HG02870 (cell line): ENCODE data around the gene PCYT1A.
"Not testable (repeated sequence)": the region's sequence is repeated elsewhere in the genome, so short reads cannot be mapped to it uniquely, and the experiment has no call there.

Experiments used
- ATAC-seq: cut with Tn5 transposase; IDR thresholded peaks from one replicate; pipeline ENCODE4 v1.9.1; 2021; ENCODE audit warnings: mild to moderate bottlenecking, moderate library complexity; ENCODE audit not compliant: unreplicated experiment

Gene PCYT1A

DNA sequence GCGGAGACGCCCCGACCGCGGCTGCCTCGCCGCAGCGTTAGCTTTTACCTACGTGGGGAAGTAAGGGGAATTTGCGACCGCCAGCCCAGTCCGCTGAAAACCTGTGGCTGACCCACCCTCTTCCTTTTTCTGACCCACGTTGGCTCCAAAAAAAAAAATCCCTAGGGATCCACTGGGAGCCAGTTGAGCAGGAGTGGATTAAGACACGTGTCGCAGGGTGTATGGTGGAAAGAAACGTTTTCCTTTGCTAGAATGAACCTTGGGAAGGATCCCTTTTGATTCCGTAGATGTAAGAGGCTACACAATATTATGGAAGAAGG is 575 bp upstream of the PCYT1A start:
- no peak for ATAC-seq

DNA sequence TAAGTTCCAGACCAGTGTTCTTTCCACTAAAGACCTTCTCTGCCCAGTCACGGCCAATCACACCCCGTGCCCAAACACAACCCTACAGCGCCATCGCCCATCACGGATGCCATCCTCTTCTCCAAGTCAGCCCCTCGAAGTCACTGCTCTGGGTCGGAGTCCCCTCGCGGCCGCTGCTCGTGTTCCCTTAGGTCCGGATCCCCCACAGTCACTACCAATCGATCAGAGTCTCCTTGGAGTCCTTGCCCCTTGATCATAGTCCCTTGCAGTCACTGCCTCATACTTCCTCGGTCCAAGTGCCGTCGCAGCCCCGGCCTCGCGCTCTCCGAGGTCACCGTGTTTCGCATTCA is 461 bp downstream of the PCYT1A start:
- ATAC-seq: no peak

DNA sequence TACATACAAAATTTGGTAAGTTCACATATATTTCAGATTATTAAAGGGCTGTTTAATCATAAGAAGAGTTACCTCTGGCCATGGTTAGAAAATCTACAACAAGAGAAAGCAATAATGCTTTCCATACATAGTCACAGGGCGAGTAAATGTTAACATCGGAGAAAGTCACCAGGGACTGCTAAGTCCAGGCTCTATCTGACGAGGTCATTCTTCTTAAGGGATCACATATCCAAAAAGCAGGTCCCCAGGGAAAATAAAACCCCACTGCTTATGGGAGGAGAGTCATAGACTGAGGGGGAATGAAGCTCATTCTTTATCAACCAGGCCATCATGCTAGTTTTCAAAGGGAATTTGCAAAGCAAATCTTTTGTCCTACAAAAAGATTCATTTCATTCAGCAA is 3.1 kb downstream of the PCYT1A start:
- ATAC-seq: no peak

DNA sequence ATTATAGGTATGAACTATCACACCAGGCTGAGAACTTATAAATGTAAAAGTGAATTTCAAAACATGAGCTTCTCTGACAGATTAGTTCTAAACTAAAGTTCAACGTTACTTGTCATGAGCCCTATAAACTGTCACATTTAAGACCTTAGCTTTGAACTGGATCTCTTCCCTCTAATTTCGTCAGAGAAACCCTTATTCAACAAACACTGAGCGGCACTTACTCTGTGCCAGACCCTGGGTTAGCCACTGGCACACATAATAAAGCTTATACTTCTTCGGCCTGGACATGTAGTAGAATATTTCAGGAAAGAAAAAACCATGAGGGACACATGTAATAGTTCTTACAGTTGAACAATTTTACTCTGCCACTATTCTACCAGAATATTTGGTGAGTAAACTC is 5.6 kb downstream of the PCYT1A start:
- ATAC-seq: no peak

DNA sequence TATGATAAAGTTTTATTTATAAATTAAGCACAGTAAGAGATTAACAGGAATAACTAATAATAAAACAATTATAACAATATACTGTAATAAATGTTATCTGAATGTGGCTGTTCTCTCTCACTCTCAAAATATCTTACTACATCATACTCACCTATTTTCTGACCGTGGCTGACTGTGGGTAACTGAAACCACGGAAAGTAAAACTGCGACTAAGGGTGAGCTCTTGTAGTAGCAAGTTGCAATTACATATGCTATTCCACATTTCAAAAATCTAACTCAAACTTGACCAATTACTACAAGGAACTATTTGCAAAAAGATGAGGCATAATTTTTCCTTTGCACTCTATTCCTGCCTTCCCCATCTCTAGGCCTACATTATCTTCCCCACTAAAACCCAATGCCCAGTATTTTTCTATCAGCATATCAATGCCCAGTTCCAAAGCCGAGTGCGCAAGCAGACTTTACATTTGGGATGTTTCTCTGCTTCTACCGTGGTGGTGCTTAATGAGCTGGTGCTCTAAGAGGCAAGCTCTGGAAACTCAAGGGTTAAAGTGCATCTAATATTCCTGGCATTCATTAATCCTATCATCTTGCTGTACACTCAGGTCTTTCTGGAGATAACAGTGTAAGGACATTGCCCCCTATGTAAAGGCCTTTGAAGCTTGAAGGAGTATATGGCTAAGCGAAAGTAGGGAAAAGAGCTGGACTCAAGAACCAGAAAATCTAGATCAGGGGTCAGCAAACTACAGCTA is 6.7 kb downstream of the PCYT1A start:
- peak; percentile 78 for ATAC-seq

DNA sequence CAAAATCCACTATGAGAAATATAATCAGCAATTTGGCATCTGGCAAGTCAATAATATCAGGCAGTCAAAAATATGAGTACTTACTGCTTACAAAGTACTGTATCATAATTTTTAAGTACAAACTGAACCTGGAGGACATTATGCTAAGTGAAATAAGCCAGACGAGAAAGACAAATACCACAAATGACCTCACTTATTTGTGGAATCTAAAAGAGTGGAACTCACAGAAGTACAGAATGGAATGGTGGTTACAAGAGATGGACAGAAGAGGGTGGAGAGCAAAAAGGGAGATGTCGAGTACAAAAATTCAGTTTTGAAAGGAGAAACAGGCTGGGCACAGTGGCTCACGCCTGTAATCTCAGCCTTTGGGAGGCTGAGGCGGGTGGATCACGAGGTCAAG is 12.4 kb downstream of the PCYT1A start:
- no peak for ATAC-seq

DNA sequence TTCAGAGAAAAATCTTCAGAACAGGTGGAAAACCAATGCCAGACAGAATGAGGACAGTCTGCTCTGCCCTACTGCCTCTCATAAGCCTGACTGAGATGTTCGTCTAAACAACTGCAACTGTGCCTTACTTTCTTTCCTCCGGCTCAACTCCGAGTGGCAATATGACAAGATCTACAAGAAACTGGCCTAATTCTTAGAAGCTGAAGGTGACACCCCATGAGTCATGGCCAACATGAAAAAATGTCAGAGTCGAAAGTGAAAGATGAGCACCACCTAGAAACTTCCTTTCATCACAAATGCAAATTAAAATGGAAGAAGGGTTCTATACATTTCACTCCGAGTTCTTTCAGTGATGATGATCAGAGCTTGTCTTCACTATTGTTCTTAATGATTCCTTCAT is 12.9 kb downstream of the PCYT1A start:
- ATAC-seq: peak; percentile 81

DNA sequence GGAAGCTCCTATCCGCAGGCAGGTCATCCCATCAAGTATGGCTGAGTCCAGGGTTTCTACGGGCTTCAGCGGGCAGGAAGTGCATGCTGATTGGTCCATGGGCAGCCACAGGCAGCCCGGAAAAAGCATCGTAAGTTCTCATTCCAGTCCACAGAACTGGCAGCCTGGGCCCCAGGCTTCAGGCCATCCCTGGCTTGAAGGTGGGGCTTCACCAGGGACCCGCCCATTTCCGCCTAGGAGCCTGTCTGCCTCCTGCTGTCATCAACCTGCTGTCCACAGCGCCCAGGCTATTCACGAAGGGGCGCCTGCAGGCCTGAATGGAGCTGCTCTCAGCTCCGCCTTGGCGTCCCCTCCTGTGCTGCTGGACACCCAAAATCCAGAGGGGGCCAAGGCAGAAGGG is 13.9 kb downstream of the PCYT1A start:
- no peak for ATAC-seq

DNA sequence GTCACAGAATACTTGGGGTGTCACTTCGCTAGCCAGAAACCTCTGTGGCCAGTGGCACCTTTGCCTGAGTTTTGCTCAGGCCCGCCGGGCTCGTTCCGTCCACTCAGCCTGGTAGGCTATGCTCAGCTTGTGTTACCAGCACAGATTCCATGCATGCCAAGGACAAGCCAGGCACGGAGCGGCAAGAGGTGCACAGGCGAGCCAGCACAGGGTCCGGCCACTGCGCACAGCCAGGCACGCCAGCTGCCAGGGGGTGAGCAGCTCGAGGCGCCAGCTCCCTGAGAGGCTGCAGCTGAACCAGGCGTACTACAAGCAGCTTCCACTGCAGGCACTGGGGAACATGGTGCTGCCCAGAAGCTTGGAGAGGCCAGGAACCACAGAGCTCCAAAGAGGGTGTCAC is 14.7 kb downstream of the PCYT1A start:
- ATAC-seq: no peak

DNA sequence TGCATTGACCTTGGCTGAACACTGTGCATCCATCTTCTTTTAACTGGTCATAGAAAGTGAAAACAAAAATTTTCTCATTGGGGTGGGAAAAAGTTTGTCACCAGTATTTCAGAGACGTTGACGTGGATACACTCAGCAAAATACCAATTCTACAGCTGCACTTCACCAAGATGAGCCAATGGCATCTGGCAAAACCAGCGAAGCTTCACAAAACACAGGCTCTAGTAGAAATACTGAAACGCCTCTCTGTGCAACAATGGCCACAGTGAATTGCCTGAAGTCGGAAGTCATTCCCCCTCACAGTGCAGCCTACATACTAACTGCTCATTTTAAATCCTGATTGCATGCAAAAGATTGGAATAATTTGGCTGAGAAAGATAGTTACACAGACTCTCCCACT is 17.0 kb downstream of the PCYT1A start:
- no peak for ATAC-seq

DNA sequence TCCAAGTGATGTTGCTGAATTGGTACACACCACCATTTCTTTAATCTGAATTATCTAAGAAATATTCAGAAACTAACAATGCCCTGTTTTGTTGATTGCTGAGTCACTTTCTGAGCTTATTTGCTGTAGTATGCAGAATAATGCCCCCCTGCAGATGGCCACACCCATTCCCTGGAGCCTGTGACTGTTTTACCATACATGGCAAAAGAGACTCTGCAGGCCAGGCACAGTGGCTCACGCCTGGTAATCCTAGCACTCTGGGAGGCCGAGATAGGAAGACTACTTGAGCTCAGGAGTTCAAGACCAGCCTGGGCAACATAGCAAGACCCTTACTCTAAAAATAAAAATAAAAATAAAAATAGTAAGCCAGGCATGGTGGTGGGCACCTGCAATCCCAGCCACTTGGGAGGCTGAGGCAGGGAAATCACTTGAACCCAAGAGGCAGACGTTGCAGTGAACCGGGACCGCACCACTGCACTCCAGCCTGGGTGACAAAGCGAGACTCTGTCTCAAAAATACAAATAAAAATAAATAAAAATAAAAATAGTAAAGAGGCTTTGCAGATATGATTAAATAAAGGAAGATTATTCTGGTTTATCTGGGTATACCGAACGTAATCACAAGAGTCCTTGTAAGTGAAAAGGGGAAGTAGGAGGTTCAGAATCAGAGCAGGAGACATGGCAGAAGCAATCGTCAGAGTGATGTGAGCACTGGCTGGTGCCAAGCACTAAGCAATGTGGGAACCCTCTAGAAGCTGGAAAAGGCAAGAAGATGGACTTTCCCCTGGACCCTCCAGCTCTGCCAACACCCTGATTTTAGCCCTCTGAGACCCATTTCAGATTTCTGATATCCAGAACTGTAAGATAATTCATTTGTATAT is 19.0 kb downstream of the PCYT1A start:
- ATAC-seq: no peak

DNA sequence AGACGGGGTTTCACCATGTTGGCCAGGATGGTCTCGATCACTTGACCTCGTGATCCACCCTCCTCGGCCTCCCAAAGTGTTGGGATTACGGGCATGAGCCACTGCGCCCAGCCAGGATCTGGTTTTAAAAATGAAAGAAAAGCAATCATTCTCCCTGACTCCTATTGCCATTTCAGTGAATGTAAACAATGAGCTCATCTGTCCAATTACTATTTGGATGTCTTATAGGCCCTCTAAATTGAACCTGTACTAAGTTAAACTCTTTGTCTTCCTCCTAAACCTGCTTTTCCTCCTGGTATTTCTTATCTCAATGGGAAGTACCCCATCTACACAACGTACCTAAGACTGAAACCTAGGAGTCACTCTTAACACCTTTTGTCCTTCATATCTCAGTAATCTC is 23.7 kb downstream of the PCYT1A start:
- no peak for ATAC-seq

DNA sequence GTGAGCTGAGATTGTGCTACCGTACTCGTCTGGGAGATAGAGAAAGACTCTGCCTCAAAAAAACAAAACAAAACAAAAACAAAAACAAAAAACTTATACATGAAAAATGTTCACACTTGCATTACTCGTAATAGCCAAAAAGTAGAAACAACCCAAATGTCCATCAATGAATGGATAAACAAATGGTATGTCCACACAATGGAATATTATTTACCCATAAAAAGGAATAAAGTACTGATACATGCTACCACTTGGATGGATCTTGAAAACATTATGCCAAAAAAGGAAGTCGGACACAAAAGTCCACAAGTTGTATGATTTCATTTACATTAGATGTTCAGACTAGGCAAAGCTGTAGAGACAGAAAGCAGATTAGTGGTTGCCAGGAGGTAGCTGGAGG is 26.7 kb downstream of the PCYT1A start:
- ATAC-seq: no peak

DNA sequence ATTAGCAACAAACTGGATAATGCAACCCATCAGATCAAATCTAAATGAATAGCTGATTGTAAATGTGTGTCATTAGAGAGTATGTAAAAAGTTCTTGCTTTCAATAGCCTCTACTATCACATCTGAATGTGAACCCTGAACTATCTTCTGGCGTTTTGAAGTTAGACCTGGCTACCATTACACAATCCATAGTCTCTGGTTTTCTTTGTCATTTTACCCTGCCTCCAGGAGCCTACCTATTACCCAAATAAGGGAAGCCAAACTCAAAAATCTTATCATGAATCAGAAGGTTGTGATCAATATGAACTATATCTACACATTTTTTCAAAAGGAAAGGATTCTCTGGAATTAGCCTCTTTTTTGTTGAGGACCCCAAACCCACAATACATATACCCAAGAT is 31.8 kb downstream of the PCYT1A start:
- ATAC-seq: no peak

DNA sequence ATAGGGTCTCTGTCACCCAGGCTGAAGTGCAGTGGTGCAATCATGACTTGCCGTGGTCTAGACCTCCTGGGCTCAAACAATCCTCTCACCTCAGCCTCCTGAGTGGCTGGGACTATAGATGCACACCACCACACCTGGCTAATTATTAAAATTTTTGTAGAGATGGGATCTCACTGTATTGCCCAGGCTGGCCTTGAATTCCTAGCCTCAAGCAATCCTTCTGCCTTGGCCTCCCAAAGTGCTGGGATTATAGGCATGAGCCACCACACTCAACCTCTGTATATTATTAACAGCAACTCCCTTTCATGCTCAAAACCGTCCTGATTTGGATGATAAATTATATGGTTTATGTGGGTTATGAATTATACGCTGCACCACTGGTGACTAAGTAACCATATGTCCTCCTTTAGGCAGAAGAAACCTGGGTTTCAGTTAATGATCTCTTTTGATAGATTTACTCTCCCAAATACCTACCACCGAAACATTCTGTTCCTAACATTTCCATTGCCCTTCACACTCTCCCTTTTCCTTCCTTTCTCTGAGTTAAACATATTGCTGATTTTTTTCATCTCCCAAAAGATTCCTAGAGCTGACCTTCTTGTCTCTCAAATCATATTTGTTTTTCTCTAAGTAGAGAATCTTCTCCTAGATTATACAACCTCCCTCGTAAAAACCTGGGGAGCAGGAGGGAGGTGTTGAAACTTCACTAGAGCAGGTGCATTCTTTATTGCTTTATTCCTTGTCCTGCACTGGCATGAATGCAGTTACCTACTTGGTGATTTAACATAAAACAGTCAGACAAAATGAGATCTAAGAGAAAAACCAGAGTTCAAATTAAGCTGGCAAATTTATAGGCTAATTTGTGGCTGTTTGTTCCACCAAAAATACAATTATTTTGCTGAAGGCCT is 32.9 kb downstream of the PCYT1A start:
- no peak for ATAC-seq

DNA sequence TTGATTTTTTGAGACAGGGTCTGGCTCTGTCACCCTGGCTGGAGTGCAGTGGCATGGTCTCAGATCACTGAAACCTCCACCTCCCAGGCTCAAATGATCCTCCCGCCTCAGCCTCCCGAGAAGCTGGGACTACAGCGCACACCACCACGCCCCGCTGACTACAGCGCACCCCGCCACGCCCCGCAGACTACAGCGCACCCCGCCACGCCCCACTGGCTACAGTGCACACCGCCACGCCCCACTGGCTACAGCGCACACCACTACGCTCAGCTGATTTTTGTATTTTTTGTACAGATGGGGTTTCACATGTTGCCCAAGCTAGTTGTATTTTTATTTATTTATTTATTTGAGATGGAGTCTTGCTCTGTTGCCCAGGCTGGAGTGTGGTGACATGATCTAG is 35.6 kb downstream of the PCYT1A start:
- no peak for ATAC-seq

DNA sequence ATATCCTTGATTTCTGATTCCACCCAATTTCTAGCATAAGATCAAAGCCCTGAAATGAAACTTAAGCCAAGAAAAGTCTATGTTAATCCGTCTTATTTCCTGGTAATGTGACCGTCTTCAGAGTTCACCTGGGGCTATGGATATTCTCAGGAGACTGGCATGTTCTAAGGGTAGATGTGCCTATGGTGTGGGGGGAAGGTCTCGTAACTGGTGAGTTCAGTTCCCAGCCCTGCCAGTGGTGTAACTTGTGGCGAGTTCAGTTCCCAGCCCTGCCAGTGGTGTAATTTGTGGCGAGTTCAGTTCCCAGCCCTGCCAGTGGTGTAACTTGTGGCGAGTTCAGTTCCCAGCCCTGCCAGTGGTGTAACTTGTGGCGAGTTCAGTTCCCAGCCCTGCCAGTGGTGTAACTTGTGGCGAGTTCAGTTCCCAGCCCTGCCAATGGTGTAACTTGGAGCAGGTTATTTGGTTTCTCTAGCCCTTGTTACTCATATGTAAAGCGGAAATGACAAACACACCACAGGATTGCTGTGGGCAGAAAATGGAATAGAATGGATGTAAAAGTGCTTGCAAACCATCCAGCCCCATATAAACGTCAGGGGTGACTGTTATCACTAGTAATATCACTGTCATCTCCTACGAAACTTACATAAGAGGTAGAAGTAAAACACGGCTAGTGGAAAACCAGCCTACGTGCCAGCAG is 40.8 kb downstream of the PCYT1A start:
- no peak for ATAC-seq

DNA sequence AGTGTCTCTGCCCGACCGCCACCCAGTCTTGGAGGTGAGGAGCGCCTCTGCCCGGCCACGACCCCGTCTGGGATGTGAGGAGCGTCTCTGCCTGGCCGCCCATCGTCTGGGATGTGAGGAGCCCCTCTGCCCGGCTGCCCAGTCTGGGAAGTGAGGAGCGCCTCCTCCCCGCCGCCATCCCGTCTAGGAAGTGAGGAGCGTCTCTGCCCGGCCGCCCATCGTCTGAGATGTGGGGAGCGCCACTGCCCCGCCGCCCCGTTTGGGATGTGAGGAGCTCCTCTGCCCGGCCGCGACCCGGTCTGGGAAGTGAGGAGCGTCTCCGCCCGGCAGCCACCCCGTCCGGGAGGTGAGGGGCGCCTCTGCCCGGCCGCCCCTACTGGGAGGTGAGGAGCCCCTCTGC is 43.4 kb downstream of the PCYT1A start:
- ATAC-seq: not testable (repeated sequence)

DNA sequence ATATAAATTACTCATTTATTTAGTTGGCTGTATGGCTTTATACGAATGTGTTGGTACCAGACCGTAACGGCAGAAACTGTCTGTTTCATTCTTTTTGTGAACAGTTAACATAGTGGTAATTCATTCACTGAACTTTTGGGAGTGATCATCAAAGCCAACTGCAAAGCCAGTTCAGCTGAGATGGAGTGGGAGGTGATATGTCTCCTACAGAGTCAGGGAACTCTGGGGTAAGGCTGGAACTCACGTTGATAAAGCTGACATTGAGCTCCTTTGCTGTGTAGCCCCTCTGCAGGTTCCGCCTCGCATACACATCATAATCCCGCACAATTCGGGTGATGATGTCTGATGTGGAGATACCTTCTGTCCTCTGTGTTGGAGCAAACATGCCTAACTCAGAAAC is 45.8 kb downstream of the PCYT1A start:
- ATAC-seq: no peak

DNA sequence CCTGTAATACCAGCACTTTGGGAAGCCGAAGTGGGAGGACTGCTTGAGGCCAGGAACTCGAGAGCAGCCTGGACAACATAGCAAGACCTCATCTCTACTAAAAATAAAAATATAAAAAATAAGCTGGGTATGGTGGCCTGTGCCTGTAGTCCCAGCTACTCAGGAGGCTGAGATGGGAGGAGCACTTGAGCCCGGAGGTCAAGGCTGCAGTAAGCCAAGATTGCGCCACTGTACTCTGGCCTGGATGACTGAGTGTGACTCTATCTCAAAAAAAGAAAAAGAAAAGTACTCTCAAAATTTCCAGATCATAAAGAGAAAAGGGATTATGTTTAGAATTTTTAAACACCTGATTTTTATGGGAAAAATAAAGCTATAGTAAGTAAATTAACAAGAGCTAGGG is 47.1 kb downstream of the PCYT1A start:
- ATAC-seq: no peak
